CD14-positive monocyte (primary cell): ENCODE data around the gene MYL10. TPM values are rescaled to one million over a fixed set of nuclear protein-coding genes. Genes with fewer than 3 reads are reported as not detected.
A peak's percentile ranks its signal among the peaks of the same experiment; 100 is the strongest.
"Not testable (repeated sequence)": the region's sequence is repeated elsewhere in the genome, so short reads cannot be mapped to it uniquely, and the experiment has no call there.

Experiments
- DNase-seq, 3 donors: peaks; one replicate each; pipeline ENCODE4 v3.0.0-alpha.2; 2011 to 2022
- H2AFZ ChIP-seq: 2 replicates; pipeline ENCODE4 v1.6.0; 2012; ENCODE audit warnings: mild to moderate bottlenecking, low read depth, low read length, inconsistent platforms; ENCODE audit not compliant: insufficient read depth, poor library complexity, severe bottlenecking
- H3K27ac ChIP-seq, 2 donors: 1 replicate in 1 of 2; 2 replicates in 1 of 2; pipeline ENCODE4 v1.5.1; 2012 to 2013; ENCODE audit warnings: low read length in 2 of 2, control low read depth in 1 of 2, inconsistent platforms in 1 of 2, low read depth in 1 of 2, mild to moderate bottlenecking in 1 of 2
- H3K27me3 ChIP-seq, 2 donors: one replicate each; pipeline versions ENCODE4 v1.6.0 to v1.6.1; 2011 to 2013; ENCODE audit warnings: low read length in 2 of 2; ENCODE audit not compliant: control insufficient read depth in 2 of 2, insufficient read depth in 2 of 2
- H3K36me3 ChIP-seq, 2 donors: replicated peaks in 1 of 2; 1 replicate in 1 of 2; 2 replicates in 1 of 2; pipeline versions ENCODE4 v1.5.1 to v1.6.1; 2012 to 2013; ENCODE audit warnings: low read length in 2 of 2, control low read depth in 1 of 2, inconsistent platforms in 1 of 2, mild to moderate bottlenecking in 1 of 2; ENCODE audit not compliant: insufficient read depth in 2 of 2, control insufficient read depth in 1 of 2
- H3K4me1 ChIP-seq, 2 donors: 1 replicate in 1 of 2; 2 replicates in 1 of 2; pipeline versions ENCODE4 v1.5.1 to v1.6.1; 2012 to 2013; ENCODE audit warnings: low read length in 2 of 2, control low read depth in 1 of 2, inconsistent platforms in 1 of 2, mild to moderate bottlenecking in 1 of 2, moderate library complexity in 1 of 2; ENCODE audit not compliant: insufficient read depth in 2 of 2, control insufficient read depth in 1 of 2
- H3K4me2 ChIP-seq: replicated peaks from 2 replicates; pipeline ENCODE3; 2012; ENCODE audit warnings: low read length, moderate library complexity, mild to moderate bottlenecking; ENCODE audit not compliant: poor library complexity, severe bottlenecking; ENCODE audit errors: extremely low read depth
- H3K4me3 ChIP-seq, 3 experiments: fragments of 200-600 bp in 1 of 3; sonication (generic) in 1 of 3; replicated peaks in 1 of 3; 1 replicate in 2 of 3; 2 replicates in 1 of 3; pipeline ENCODE4 v1.5.1; 2011 to 2013; ENCODE audit warnings: low read length in 3 of 3, mild to moderate bottlenecking in 3 of 3, control low read depth in 2 of 3, low read depth in 2 of 3, inconsistent platforms in 1 of 3, moderate library complexity in 1 of 3
- H3K79me2 ChIP-seq: 2 replicates; pipeline ENCODE4 v1.6.0; 2012; ENCODE audit warnings: mild to moderate bottlenecking, control low read depth, inconsistent platforms, low read length, moderate library complexity; ENCODE audit not compliant: insufficient read depth
- H3K9ac ChIP-seq: 2 replicates; pipeline ENCODE4 v1.6.0; 2017; ENCODE audit warnings: low read length, mild to moderate bottlenecking; ENCODE audit not compliant: insufficient read depth, poor library complexity, severe bottlenecking
- H3K9me3 ChIP-seq, 2 donors: replicated peaks in 1 of 2; 1 replicate in 1 of 2; 2 replicates in 1 of 2; pipeline versions ENCODE4 v1.5.1 to v1.6.1; 2012 to 2013; ENCODE audit warnings: low read length in 2 of 2, control low read depth in 1 of 2; ENCODE audit not compliant: control insufficient read depth in 1 of 2, insufficient read depth in 1 of 2
- H4K20me1 ChIP-seq: 2 replicates; pipeline ENCODE4 v1.6.0; 2012; ENCODE audit warnings: mild to moderate bottlenecking, low read length, control low read depth, moderate library complexity; ENCODE audit not compliant: insufficient read depth
- H3K27ac Mint-ChIP-seq, 7 donors: one replicate each; pipeline ENCODE4 v1.8.0; 2020; ENCODE audit warnings: mild to moderate bottlenecking in 7 of 7, mixed read lengths in 7 of 7, moderate library complexity in 6 of 7, inconsistent platforms in 2 of 7
- H3K27me3 Mint-ChIP-seq, 3 donors: one replicate each; pipeline ENCODE4 v1.8.0; 2021 to 2022; ENCODE audit warnings: low read depth in 3 of 3, mild to moderate bottlenecking in 3 of 3, mixed read lengths in 3 of 3, moderate library complexity in 3 of 3, inconsistent platforms in 1 of 3
- H3K36me3 Mint-ChIP-seq, 2 donors: one replicate each; pipeline ENCODE4 v1.8.0; 2020; ENCODE audit warnings: mixed read lengths in 2 of 2, inconsistent platforms in 1 of 2, mild to moderate bottlenecking in 1 of 2
- H3K4me1 Mint-ChIP-seq: one replicate; pipeline ENCODE4 v1.8.0; 2020; ENCODE audit warnings: mild to moderate bottlenecking, mixed read lengths
- H3K4me3 Mint-ChIP-seq, 2 donors: one replicate each; pipeline ENCODE4 v1.8.0; 2020; ENCODE audit warnings: mild to moderate bottlenecking in 2 of 2, mixed read lengths in 2 of 2, moderate library complexity in 1 of 2
- H3K9me3 Mint-ChIP-seq, 7 donors: one replicate each; pipeline ENCODE4 v1.8.0; 2020 to 2022; ENCODE audit warnings: mixed read lengths in 7 of 7, mild to moderate bottlenecking in 6 of 7, moderate library complexity in 6 of 7, inconsistent platforms in 2 of 7
- CTCF ChIP-seq: fragments of 200-600 bp; IDR thresholded peaks from one replicate; pipeline ENCODE4 v1.8.0; 2022; ENCODE audit warnings: antibody characterized with exemption, mild to moderate bottlenecking
- WGBS: methylation state at CpG from one replicate; pipeline ENCODE4 v1.1.5; 2013; ENCODE audit warnings: missing lambda C conversion rate; ENCODE audit not compliant: insufficient coverage; 5-methylcytosine and 5-hydroxymethylcytosine counted together
- intact Hi-C, 2 donors: fragments of 100-400 bp; cut with micrococcal nuclease; formaldehyde crosslinking; loops; one replicate each; pipeline versions ENCODE4 v1.15.0 to v1.15.1; 2023
- polyA plus RNA-seq, 3 donors: library from polyadenylated mRNA; depleted of rRNA in 1 of 3; unstranded in 2 of 3; stranded (reverse) in 1 of 3; fragments of 300-500 nt in 2 of 3; fragments of >200 nt in 1 of 3; fragmentation: Illumina TruSeq in 2 of 3; gene quantifications; 1 replicate in 2 of 3; 2 replicates in 1 of 3; pipeline ENCODE4 v1.2.3, GENCODE V29; 2012 to 2021

MYL10 gene
- polyA plus RNA-seq, 3 donors, result not detected

- no peak overlapping the region for H3K9ac ChIP-seq
Observed at GRCh38 chr7:101605611-101606497, 23.2 kb downstream of the MYL10 start.

GRCh38 chr7:101604934-101605332, 24.2 kb downstream of the MYL10 start:
- not testable (repeated sequence) for H3K9me3 Mint-ChIP-seq, H3K27me3 Mint-ChIP-seq, DNase-seq, H3K4me1 ChIP-seq, H2AFZ ChIP-seq, H3K36me3 Mint-ChIP-seq, H3K4me1 Mint-ChIP-seq, H3K9me3 ChIP-seq, H3K27ac ChIP-seq, H3K4me3 ChIP-seq, H3K36me3 ChIP-seq, H3K4me2 ChIP-seq, H3K4me3 Mint-ChIP-seq, H3K9ac ChIP-seq, H3K27me3 ChIP-seq, H4K20me1 ChIP-seq, H3K79me2 ChIP-seq
- H3K27ac Mint-ChIP-seq, result peak overlapping the region in 1 of 7 donors; percentile 46
- intact Hi-C loops, result loop anchor here (5.0 to 10.0 kb wide), 2 partner anchors 207 to 630 kb away; no protein-coding TSS in a partner anchor
- WGBS, result 100% methylated on average over 2 of the region's 2 CpGs

More at GRCh38 chr7:101605611-101606497, 23.2 kb downstream of the MYL10 start:
- Histone ChIP-seq H3K4me1 (no peaks in the 10 kb centered on the region), H3K36me3 (no peaks in the 10 kb centered on the region), H4K20me1 (no peaks in the 10 kb centered on the region), H2AFZ (no peak overlapping the region), H3K27ac (no peak overlapping the region), H3K4me2 (no peak overlapping the region), H3K27me3 (no peaks in the 10 kb centered on the region), H3K79me2 (no peaks in the 10 kb centered on the region), H3K4me3 (no peak overlapping the region), H3K9me3 (no peaks in the 10 kb centered on the region)
- no peaks in the 10 kb centered on the region for H3K9me3 Mint-ChIP-seq
- H3K27ac Mint-ChIP-seq, result no peak overlapping the region
- no peak overlapping the region for H3K4me3 Mint-ChIP-seq
- peaks cover 0 to 4% (median 1%) of the 10 kb centered on the region in 3 donors for H3K27me3 Mint-ChIP-seq
- TF ChIP-seq CTCF, result no peak
- DNase-seq, result no peak
- no peaks in the 10 kb centered on the region for H3K36me3 Mint-ChIP-seq
- intact Hi-C loops, result loop anchor here in 1 of 2 donors (10.0 kb wide), 1 partner anchor 629 kb away; no protein-coding TSS in a partner anchor
- no peaks in the 10 kb centered on the region for H3K4me1 Mint-ChIP-seq
- WGBS, result 94% methylated on average over 22 of the region's 26 CpGs
